GM13977 (cell line): ENCODE results near the gene UNC119.

Experiments
- DNase-seq: peaks from one replicate; pipeline ENCODE4 v3.0.0; 2012; ENCODE audit warnings: low spot score
- CTCF ChIP-seq: IDR thresholded peaks from 2 replicates; pipeline ENCODE4 v1.5.1; 2012; ENCODE audit warnings: mild to moderate bottlenecking, control low read depth; ENCODE audit not compliant: insufficient read depth; ENCODE audit errors: extremely low read depth, missing control alignments
- in situ Hi-C: fragments of 300-500 bp; cut with MboI; formaldehyde crosslinking; loops from one replicate; pipeline ENCODE4 v1.12.0; 2022; ENCODE audit warnings: low sequenced_read_pairs, low pct_unique_long_range_greater_than_20kb, mixed read lengths, inconsistent platforms; ENCODE audit not compliant: unreplicated experiment

The UNC119 gene

GRCh38 chr17:28547096-28547622 lies 5.3 kb downstream of the UNC119 start:
- TF ChIP-seq CTCF = no peak
- in situ Hi-C loops = loop anchor here (5.0 to 25.0 kb wide), 2 partner anchors 50 to 160 kb away; no protein-coding TSS in a partner anchor
- DNase-seq = no peak

GRCh38 chr17:28545787-28546415 lies 6.5 kb downstream of the UNC119 start:
- no peak for TF ChIP-seq CTCF
- in situ Hi-C loops = loop anchor here (5.0 to 25.0 kb wide), 2 partner anchors 49 to 159 kb away; no protein-coding TSS in a partner anchor
- no peak for DNase-seq

- no peak for TF ChIP-seq CTCF
Observed at GRCh38 chr17:28545141-28545503, 7.3 kb downstream of the UNC119 start.

GRCh38 chr17:28544402-28545140 lies 7.9 kb downstream of the UNC119 start:
- TF ChIP-seq CTCF = no peak
- no peak for DNase-seq
- in situ Hi-C loops = loop anchor here (5.0 to 25.0 kb wide), 2 partner anchors 47 to 157 kb away; no protein-coding TSS in a partner anchor

More at GRCh38 chr17:28545141-28545503, 7.3 kb downstream of the UNC119 start:
- in situ Hi-C loops = loop anchor here (5.0 to 25.0 kb wide), 2 partner anchors 48 to 158 kb away; no protein-coding TSS in a partner anchor
- no peak for DNase-seq

GRCh38 chr17:28541439-28541838 lies 11.0 kb downstream of the UNC119 start:
- TF ChIP-seq CTCF = no peak
- DNase-seq = no peak
- in situ Hi-C loops = loop anchor here (25.0 kb wide), 1 partner anchor 154 kb away; no protein-coding TSS in a partner anchor

GRCh38 chr17:28540231-28540630 lies 12.2 kb downstream of the UNC119 start:
- no peak for TF ChIP-seq CTCF
- DNase-seq = peak; percentile 13
- in situ Hi-C loops = loop anchor here (25.0 kb wide), 1 partner anchor 153 kb away; no protein-coding TSS in a partner anchor
